B cell (primary cell): ENCODE measurements around the gene SMIM35. TPM values are rescaled to one million over a fixed set of nuclear protein-coding genes. Genes with fewer than 3 reads are reported as not detected.

Source experiments
- ATAC-seq: fragments of 200-7000 bp; cut with Tn5 transposase; one replicate; pipeline ENCODE4 v1.10.0; 2021; ENCODE audit warnings: low read depth, mild to moderate bottlenecking, moderate number of reproducible peaks, moderate library complexity
- CTCF ChIA-PET: fragments of 350-600 bp; sonication (Branson Sonifier 250); formaldehyde crosslinking; loops from one replicate; lab custom pipeline; 2021; ENCODE audit warnings: antibody characterized with exemption, inconsistent platforms; lab: Charles Lee
- POLR2A ChIA-PET: fragments of 350-600 bp; sonication (Branson Sonifier 250); formaldehyde crosslinking; loops from one replicate; lab custom pipeline; 2021; ENCODE audit warnings: antibody characterized with exemption; lab: Charles Lee
- DNase-seq: peaks from one replicate; pipeline ENCODE4 v3.0.0; 2013
- H2AFZ ChIP-seq: 2 replicates; pipeline ENCODE4 v1.6.1; 2012; ENCODE audit warnings: mild to moderate bottlenecking, low read depth, low read length; ENCODE audit not compliant: insufficient read depth, poor library complexity, severe bottlenecking
- H3K27ac ChIP-seq, 2 donors: 1 replicate in 1 of 2; 2 replicates in 1 of 2; pipeline ENCODE4 v1.5.1; 2012 to 2013; ENCODE audit warnings: low read length in 2 of 2, mild to moderate bottlenecking in 2 of 2, moderate library complexity in 1 of 2
- H3K27me3 ChIP-seq, 4 experiments: fragments of 200-600 bp in 1 of 4; sonication (generic) in 1 of 4; replicated peaks in 1 of 4; 1 replicate in 2 of 4; 2 replicates in 2 of 4; pipeline versions ENCODE4 v1.6.1 to v1.7.0; 2013 to 2016; ENCODE audit warnings: low read length in 3 of 4, mild to moderate bottlenecking in 2 of 4, mixed read lengths in 1 of 4, moderate library complexity in 1 of 4; ENCODE audit not compliant: insufficient read depth in 4 of 4, control insufficient read depth in 3 of 4; ENCODE audit errors: control extremely low read depth in 1 of 4
- H3K36me3 ChIP-seq, 2 experiments: replicated peaks in 1 of 2; 1 replicate in 1 of 2; 2 replicates in 1 of 2; pipeline versions ENCODE4 v1.6.1 to v1.7.1; 2013; ENCODE audit warnings: low read length in 1 of 2; ENCODE audit not compliant: insufficient read depth in 2 of 2, control insufficient read depth in 1 of 2; ENCODE audit errors: control extremely low read depth in 1 of 2, extremely low read depth in 1 of 2
- H3K4me1 ChIP-seq, 2 donors: fragments of 200-600 bp in 1 of 2; sonication (generic) in 1 of 2; 1 replicate in 1 of 2; 2 replicates in 1 of 2; pipeline versions ENCODE4 v1.5.1 to v1.6.1; 2013 to 2017; ENCODE audit warnings: low read length in 2 of 2; ENCODE audit not compliant: control insufficient read depth in 2 of 2, insufficient read depth in 2 of 2
- H3K4me2 ChIP-seq: replicated peaks from 2 replicates; pipeline ENCODE3; 2012; ENCODE audit warnings: mild to moderate bottlenecking, low read depth, low read length; ENCODE audit not compliant: poor library complexity, severe bottlenecking
- H3K4me3 ChIP-seq, 5 experiments: fragments of 200-600 bp in 1 of 5; sonication (generic) in 1 of 5; 1 replicate in 3 of 5; 2 replicates in 2 of 5; pipeline versions ENCODE4 v1.5.1 to v1.7.0; 2011 to 2016; ENCODE audit warnings: low read length in 4 of 5, mild to moderate bottlenecking in 4 of 5, low read depth in 2 of 5, control low read depth in 1 of 5, moderate library complexity in 1 of 5; ENCODE audit not compliant: insufficient read depth in 1 of 5; ENCODE audit errors: control extremely low read depth in 1 of 5, extremely low read depth in 1 of 5
- H3K79me2 ChIP-seq: fragments of 200-600 bp; sonication (generic); one replicate; pipeline ENCODE4 v1.6.0; 2016; ENCODE audit warnings: low read length; ENCODE audit not compliant: control insufficient read depth, insufficient read depth
- H3K9ac ChIP-seq: fragments of 200-600 bp; sonication (generic); 2 replicates; pipeline ENCODE4 v1.6.1; 2017; ENCODE audit warnings: mild to moderate bottlenecking, low read length, moderate library complexity
- H3K9me3 ChIP-seq, 3 donors: one replicate each; pipeline versions ENCODE4 v1.6.1 to v1.7.1; 2013; ENCODE audit warnings: low read length in 2 of 3; ENCODE audit not compliant: control insufficient read depth in 2 of 3, insufficient read depth in 1 of 3; ENCODE audit errors: control extremely low read depth in 1 of 3
- H4K20me1 ChIP-seq: 2 replicates; pipeline ENCODE4 v1.6.0; 2012; ENCODE audit warnings: mild to moderate bottlenecking, low read length; ENCODE audit not compliant: insufficient read depth, control insufficient read depth, poor library complexity, severe bottlenecking
- H3K27ac Mint-ChIP-seq: one replicate; pipeline ENCODE4 v1.8.0; 2021; ENCODE audit warnings: mixed read lengths
- H3K27me3 Mint-ChIP-seq: one replicate; pipeline ENCODE4 v1.8.0; 2021; ENCODE audit warnings: mixed read lengths
- H3K4me1 Mint-ChIP-seq: one replicate; pipeline ENCODE4 v1.8.0; 2021; ENCODE audit warnings: mixed read lengths
- H3K4me3 Mint-ChIP-seq: one replicate; pipeline ENCODE4 v1.8.0; 2021; ENCODE audit warnings: mixed read lengths
- H3K9me3 Mint-ChIP-seq: one replicate; pipeline ENCODE4 v1.8.0; 2022; ENCODE audit warnings: mixed read lengths; ENCODE audit not compliant: insufficient read depth
- CTCF ChIP-seq: fragments of 200-600 bp; IDR thresholded peaks from one replicate; pipeline ENCODE4 v1.8.0; 2022; ENCODE audit warnings: antibody characterized with exemption, mild to moderate bottlenecking
- EZH2 ChIP-seq: IDR thresholded peaks from 2 replicates; pipeline ENCODE4 v1.6.1; 2012; ENCODE audit warnings: borderline replicate concordance, low read depth, mild to moderate bottlenecking, moderate library complexity, low read length; ENCODE audit not compliant: insufficient read depth, poor library complexity, severe bottlenecking
- WGBS: methylation state at CpG from one replicate; pipeline ENCODE4 v1.1.5; 2013; ENCODE audit warnings: missing lambda C conversion rate; ENCODE audit not compliant: insufficient coverage; 5-methylcytosine and 5-hydroxymethylcytosine counted together
- intact Hi-C: fragments of 100-400 bp; cut with micrococcal nuclease; formaldehyde crosslinking; loops from one replicate; pipeline ENCODE4 v1.10.0; 2022
- polyA plus RNA-seq: library from polyadenylated mRNA; depleted of rRNA; stranded (reverse); fragments of >200 nt; gene quantifications from 2 replicates; pipeline ENCODE4 v1.2.3, GENCODE V29; 2012
- total RNA-seq, 2 donors: library from RNA; stranded (reverse); fragments of 120-200 nt in 1 of 2; gene quantifications; 1 replicate in 1 of 2; 2 replicates in 1 of 2; pipeline versions ENCODE4 v1.2.3 to v1.2.4, GENCODE V29; 2013 to 2022

Gene SMIM35
- total and polyA plus RNA-seq, 2 donors (not counting 1 experiment from before 2014, with no cell fraction given): 1.3 to 4.5 TPM

- Histone ChIP-seq H3K4me1 (no peaks in the 10 kb centered on the region), H3K4me2 (no peak overlapping the region), H3K36me3 (no peaks in the 10 kb centered on the region), H2AFZ (no peak overlapping the region), H3K9ac (no peak overlapping the region), H3K27ac (no peak overlapping the region), H3K9me3 (no peaks in the 10 kb centered on the region), H4K20me1 (no peaks in the 10 kb centered on the region), H3K4me3 (no peak overlapping the region), H3K79me2 (no peaks in the 10 kb centered on the region), H3K27me3 (no peaks in the 10 kb centered on the region)
- no peaks in the 10 kb centered on the region for H3K27me3 Mint-ChIP-seq
- no peak overlapping the region for H3K4me3 Mint-ChIP-seq
- no peak for DNase-seq
- WGBS: no CpG with 5 or more reads among the region's 4 CpGs
- peaks cover 8% of the 10 kb centered on the region for H3K4me1 Mint-ChIP-seq
- intact Hi-C loops: no loop called here
- H3K9me3 Mint-ChIP-seq: no peaks in the 10 kb centered on the region
- H3K27ac Mint-ChIP-seq: no peak overlapping the region
- ChIA-PET POLR2A (no interaction called here), CTCF (interaction anchor here (1.0 to 1.8 kb wide), 2 partner anchors 8 to 87 kb away, joined by 3 to 4 read pairs; no protein-coding TSS in a partner anchor)
- ATAC-seq: no peak
- TF ChIP-seq EZH2 (no peak), CTCF (no peak)
Measured at GRCh38 chr11:118033443-118033842, 53.3 kb downstream of the SMIM35 start.

- Histone ChIP-seq H3K79me2 (no peaks in the 10 kb centered on the region), H3K27ac (no peak overlapping the region), H3K9me3 (no peaks in the 10 kb centered on the region), H3K4me3 (no peak overlapping the region), H3K36me3 (no peaks in the 10 kb centered on the region), H3K27me3 (no peaks in the 10 kb centered on the region), H3K4me2 (no peak overlapping the region), H2AFZ (no peak overlapping the region), H4K20me1 (no peaks in the 10 kb centered on the region), H3K4me1 (peaks cover 0 to 8% of the 10 kb centered on the region in 2 donors), H3K9ac (no peak overlapping the region)
- CTCF ChIA-PET: interaction anchor here (0.5 to 1.4 kb wide), 5 partner anchors 21 to 138 kb away, joined by 3 to 4 read pairs (median 3); partner anchors contain the start of gene IL10RA
- DNase-seq (no peak), ATAC-seq (no peak)
- no peaks in the 10 kb centered on the region for H3K27me3 Mint-ChIP-seq
- POLR2A ChIA-PET: interaction anchor here (1.2 kb wide), 1 partner anchor 13 kb away, joined by 5 read pairs; no protein-coding TSS in a partner anchor
- peaks cover 19% of the 10 kb centered on the region for H3K4me1 Mint-ChIP-seq
- H3K4me3 Mint-ChIP-seq: no peak overlapping the region
- 50% methylated on average over 2 of the region's 3 CpGs for WGBS
- peaks cover 5% of the 10 kb centered on the region for H3K9me3 Mint-ChIP-seq
- intact Hi-C loops: no loop called here
- TF ChIP-seq CTCF: no peak
- no peak for TF ChIP-seq EZH2
- no peak overlapping the region for H3K27ac Mint-ChIP-seq
Measured at GRCh38 chr11:118028626-118029025, 58.1 kb downstream of the SMIM35 start.
